Measurements from ENCODE around the gene ZNF506.

- TF ChIP-seq POLR2A (IDR thresholded peaks at IDR 0.05) = no peak
- TF ChIP-seq CTCF (IDR thresholded peaks at IDR 0.05) = no peak
- TF ChIP-seq EP300 (IDR thresholded peaks at IDR 0.05) = no peak
Observed at GRCh38 chr19:19749908-19750841, 71.4 kb downstream of the ZNF506 start.
